Nephron progenitor cell (in vitro differentiated cells): ENCODE results near the gene PTER.

Experiments used
- DNase-seq: peaks from one replicate; pipeline ENCODE4 v3.0.0; 2021
- H3K27ac Mint-ChIP-seq: 2 replicates; pipeline ENCODE4 v1.8.0; 2021; ENCODE audit warnings: mild to moderate bottlenecking, moderate library complexity, mixed read lengths
- H3K27me3 Mint-ChIP-seq: 2 replicates; pipeline ENCODE4 v1.8.0; 2021; ENCODE audit warnings: mild to moderate bottlenecking, low read depth, mixed read lengths; ENCODE audit not compliant: poor library complexity
- H3K36me3 Mint-ChIP-seq: 2 replicates; pipeline ENCODE4 v1.8.0; 2021; ENCODE audit warnings: low read depth, mixed read lengths
- H3K4me1 Mint-ChIP-seq: 2 replicates; pipeline ENCODE4 v1.8.0; 2021; ENCODE audit warnings: mixed read lengths
- H3K4me3 Mint-ChIP-seq: 2 replicates; pipeline ENCODE4 v1.8.0; 2021; ENCODE audit warnings: mild to moderate bottlenecking, moderate library complexity, mixed read lengths
- H3K9me3 Mint-ChIP-seq: 2 replicates; pipeline ENCODE4 v1.8.0; 2021; ENCODE audit warnings: mild to moderate bottlenecking, moderate library complexity, mixed read lengths
- TF ChIP-seq, protein P1 (sequence below): fragments of 200-600 bp; sonication (generic); IDR thresholded peaks from 2 replicates; pipeline ENCODE4 v1.5.0; 2021; ENCODE audit warnings: antibody characterized with exemption

The PTER gene

DNA sequence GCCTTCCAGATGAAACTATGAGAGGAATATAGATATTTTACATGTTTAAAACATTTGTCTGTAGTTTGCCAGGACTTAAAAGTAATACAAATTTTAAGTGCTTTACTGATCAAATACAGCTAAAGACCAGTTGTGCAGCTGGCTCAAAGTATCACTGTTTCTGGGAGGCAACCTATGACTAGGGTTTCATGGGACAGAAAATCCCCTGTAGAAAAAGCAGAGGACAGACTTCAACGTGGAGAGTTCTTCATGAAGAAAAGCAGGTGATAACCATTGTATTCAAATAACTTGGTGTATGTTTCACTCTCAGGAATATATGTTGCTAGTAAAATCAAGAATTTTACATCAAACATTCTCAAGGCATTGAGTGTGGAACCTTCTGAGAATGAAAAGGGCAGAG, 40.9 kb downstream of the PTER start:
- no peak overlapping the region for H3K27ac Mint-ChIP-seq
- H3K9me3 Mint-ChIP-seq, result no peaks in the 10 kb centered on the region
- TF ChIP-seq, protein P1, sequence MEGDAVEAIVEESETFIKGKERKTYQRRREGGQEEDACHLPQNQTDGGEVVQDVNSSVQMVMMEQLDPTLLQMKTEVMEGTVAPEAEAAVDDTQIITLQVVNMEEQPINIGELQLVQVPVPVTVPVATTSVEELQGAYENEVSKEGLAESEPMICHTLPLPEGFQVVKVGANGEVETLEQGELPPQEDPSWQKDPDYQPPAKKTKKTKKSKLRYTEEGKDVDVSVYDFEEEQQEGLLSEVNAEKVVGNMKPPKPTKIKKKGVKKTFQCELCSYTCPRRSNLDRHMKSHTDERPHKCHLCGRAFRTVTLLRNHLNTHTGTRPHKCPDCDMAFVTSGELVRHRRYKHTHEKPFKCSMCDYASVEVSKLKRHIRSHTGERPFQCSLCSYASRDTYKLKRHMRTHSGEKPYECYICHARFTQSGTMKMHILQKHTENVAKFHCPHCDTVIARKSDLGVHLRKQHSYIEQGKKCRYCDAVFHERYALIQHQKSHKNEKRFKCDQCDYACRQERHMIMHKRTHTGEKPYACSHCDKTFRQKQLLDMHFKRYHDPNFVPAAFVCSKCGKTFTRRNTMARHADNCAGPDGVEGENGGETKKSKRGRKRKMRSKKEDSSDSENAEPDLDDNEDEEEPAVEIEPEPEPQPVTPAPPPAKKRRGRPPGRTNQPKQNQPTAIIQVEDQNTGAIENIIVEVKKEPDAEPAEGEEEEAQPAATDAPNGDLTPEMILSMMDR, result no peak
- H3K4me3 Mint-ChIP-seq, result no peak overlapping the region
- H3K36me3 Mint-ChIP-seq, result no peaks in the 10 kb centered on the region
- peaks cover 9% of the 10 kb centered on the region for H3K4me1 Mint-ChIP-seq
- H3K27me3 Mint-ChIP-seq, result no peaks in the 10 kb centered on the region
- no peak for DNase-seq

DNA sequence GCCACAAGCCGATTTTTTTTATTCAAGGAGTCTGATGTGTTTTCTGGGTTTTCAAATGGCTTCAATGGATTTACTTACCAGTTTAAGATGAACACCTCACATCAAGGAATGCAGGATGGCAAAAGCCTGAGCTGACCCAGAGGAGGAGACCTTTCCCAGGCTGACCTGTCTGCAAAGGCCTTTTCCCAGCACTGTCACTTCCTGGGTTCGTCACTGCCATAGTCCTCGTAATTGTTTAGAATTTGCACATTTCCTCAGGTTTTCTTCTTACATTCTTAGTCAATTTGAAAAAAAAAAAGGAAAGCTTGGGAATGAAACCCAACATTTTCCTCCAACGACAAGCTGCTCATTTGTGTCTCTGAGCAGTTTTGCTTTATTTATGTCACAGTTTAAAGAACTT, 42.0 kb downstream of the PTER start:
- no peaks in the 10 kb centered on the region for H3K9me3 Mint-ChIP-seq
- H3K27me3 Mint-ChIP-seq, result no peaks in the 10 kb centered on the region
- no peaks in the 10 kb centered on the region for H3K36me3 Mint-ChIP-seq
- peaks cover 9% of the 10 kb centered on the region for H3K4me1 Mint-ChIP-seq
- H3K27ac Mint-ChIP-seq, result no peak overlapping the region
- TF ChIP-seq, protein P1, result no peak
- no peak for DNase-seq
- no peak overlapping the region for H3K4me3 Mint-ChIP-seq

DNA sequence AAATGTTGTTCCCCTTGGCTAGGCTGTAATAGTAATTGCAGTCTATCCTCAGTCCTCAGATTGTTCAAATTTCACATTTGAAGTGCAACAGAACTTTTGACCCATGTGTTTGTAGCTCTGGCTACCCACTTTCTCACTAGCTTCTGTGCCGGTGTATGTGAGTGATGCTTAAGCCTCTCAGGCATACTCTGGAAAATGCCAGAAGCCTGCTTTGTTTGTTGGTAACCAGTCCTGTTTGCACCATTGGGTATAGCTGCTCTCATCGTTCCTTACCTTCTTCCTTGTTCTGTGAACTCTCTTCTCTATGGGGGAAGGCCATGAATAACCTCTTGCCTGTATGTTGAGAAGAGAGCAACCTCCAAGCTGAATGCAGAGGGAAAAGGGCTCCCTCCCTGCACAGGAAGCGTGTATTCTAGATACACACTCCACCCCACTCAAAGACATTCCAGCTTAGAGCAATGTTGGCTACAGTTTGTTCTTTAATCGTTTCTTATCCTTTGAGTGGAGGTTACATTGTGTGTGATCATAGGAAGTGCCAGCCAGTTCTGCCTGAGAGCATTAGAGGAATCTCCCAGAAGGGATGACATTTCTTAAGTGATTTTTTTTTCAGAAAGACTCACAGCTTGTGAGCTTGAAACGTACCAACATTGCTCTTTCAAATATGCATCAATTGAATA, 44.4 kb downstream of the PTER start:
- Mint-ChIP-seq H3K27ac (peak overlapping the region; percentile 52), H3K4me1 (peaks cover 9% of the 10 kb centered on the region), H3K36me3 (peaks cover 5% of the 10 kb centered on the region), H3K4me3 (no peak overlapping the region), H3K9me3 (no peaks in the 10 kb centered on the region), H3K27me3 (no peaks in the 10 kb centered on the region)
- DNase-seq, result no peak
- TF ChIP-seq, protein P1, result no peak

DNA sequence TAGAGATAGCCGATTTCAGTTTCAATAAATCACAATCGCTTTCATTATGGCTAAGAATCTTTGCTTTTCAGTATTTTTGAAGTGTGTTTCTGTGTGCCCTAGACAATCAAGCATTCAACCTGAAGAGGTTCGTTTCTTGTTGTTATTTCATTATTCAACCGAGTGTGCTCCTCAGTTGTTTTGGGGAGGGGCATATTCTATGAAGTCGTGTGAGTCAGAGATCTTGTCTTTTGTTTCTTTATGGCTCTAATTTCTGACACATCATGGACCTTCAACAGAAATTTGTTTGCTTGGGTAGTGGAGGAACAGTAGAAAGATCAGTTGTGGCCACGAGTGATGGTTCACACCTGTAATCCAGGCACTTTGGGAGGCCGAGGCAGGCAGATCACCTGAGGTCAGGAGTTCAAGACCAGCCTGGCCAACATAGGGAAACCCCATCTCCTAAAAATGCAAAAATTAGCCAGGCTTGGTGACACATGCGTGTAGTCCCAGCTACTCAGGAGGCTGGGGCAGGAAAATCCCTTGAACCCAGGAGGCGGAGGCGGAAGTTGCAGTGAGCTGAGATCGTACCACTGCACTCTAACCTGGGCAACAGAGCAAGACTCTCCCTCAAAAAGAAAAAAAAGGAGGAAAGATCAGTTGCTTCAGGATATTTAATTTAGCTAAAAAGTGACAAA, 46.6 kb downstream of the PTER start:
- H3K4me3 Mint-ChIP-seq, result no peak overlapping the region
- DNase-seq, result no peak
- peaks cover 9% of the 10 kb centered on the region for H3K4me1 Mint-ChIP-seq
- H3K9me3 Mint-ChIP-seq, result no peaks in the 10 kb centered on the region
- H3K27me3 Mint-ChIP-seq, result no peaks in the 10 kb centered on the region
- H3K27ac Mint-ChIP-seq, result no peak overlapping the region
- TF ChIP-seq, protein P1, result no peak
- H3K36me3 Mint-ChIP-seq, result peaks cover 12% of the 10 kb centered on the region

DNA sequence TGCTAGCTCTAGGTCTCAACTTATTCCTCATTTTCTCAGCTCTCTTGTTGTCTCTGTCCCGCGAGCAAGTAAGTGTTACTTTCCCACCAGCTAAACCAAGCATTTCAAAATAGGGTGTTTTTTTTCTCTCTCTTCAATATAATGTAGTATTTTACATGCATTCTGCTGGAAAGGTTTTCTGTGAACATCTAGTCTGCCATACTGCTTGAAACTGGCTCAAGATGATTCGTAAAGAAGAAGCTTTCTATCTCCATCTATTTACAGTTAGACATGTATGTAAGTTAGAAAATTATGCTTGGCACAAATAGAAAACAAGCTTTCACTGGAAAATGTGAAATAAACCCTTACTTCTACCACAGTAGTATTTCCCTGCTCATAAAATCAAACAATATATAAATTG, 53.7 kb downstream of the PTER start:
- H3K27ac Mint-ChIP-seq, result no peak overlapping the region
- no peak overlapping the region for H3K4me3 Mint-ChIP-seq
- H3K36me3 Mint-ChIP-seq, result peaks cover 15% of the 10 kb centered on the region
- TF ChIP-seq, protein P1, result no peak
- H3K4me1 Mint-ChIP-seq, result peaks cover 25% of the 10 kb centered on the region
- H3K9me3 Mint-ChIP-seq, result no peaks in the 10 kb centered on the region
- no peak for DNase-seq
- H3K27me3 Mint-ChIP-seq, result no peaks in the 10 kb centered on the region

DNA sequence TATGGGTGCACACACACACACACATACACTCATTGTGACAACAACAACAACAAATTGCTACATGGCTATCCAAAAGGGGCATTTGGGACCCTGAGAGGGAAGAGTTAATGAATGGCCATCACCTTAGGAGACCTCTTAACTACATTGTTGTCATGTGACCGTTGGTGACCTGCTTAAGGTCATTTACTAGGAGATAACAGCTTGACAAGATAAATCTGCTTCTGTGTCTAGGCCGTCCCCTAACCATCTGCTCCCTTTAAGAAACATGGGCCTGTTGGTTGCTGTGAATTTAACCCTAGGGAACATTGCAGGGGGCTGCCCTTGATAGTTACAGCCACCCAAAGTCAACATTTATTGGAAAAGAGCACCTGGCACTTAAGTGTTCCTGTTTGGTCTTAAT, 55.1 kb downstream of the PTER start:
- Mint-ChIP-seq H3K27ac (no peak overlapping the region), H3K4me3 (no peak overlapping the region)

More for the DNA sequence above, 55.1 kb downstream of the PTER start:
- Mint-ChIP-seq H3K36me3 (peaks cover 9% of the 10 kb centered on the region), H3K9me3 (no peaks in the 10 kb centered on the region), H3K27me3 (no peaks in the 10 kb centered on the region), H3K4me1 (peaks cover 25% of the 10 kb centered on the region)
- TF ChIP-seq, protein P1, result no peak
- no peak for DNase-seq
